CD4-positive, alpha-beta T cell (primary cell): ENCODE results near the gene CCP110. TPM values are rescaled to one million over a fixed set of nuclear protein-coding genes. Genes with fewer than 3 reads are reported as not detected.

Source experiments
- ATAC-seq: fragments of 200-7000 bp; cut with Tn5 transposase; one replicate; pipeline ENCODE4 v1.10.0; 2022; ENCODE audit warnings: mild to moderate bottlenecking; ENCODE audit not compliant: poor library complexity
- CTCF ChIA-PET: fragments of 350-600 bp; sonication (Branson Sonifier 250); formaldehyde crosslinking; loops from one replicate; lab custom pipeline; 2021; ENCODE audit warnings: antibody characterized with exemption, inconsistent platforms; lab: Charles Lee
- POLR2A ChIA-PET: fragments of 350-600 bp; sonication (Branson Sonifier 250); formaldehyde crosslinking; loops from one replicate; lab custom pipeline; 2021; ENCODE audit warnings: antibody characterized with exemption, inconsistent platforms; lab: Charles Lee
- DNase-seq, 14 experiments: peaks; one replicate each; pipeline ENCODE4 v3.0.0-alpha.2; 2013 to 2020; ENCODE audit warnings: mixed read lengths in 2 of 14
- H3K27ac ChIP-seq, 2 donors: one replicate each; pipeline versions ENCODE4 v1.5.1 to v1.7.0; 2013; ENCODE audit warnings: low read length in 2 of 2, low read depth in 1 of 2, mild to moderate bottlenecking in 1 of 2
- H3K27me3 ChIP-seq, 2 experiments: 1 replicate in 1 of 2; 2 replicates in 1 of 2; pipeline versions ENCODE4 v1.6.1 to v1.7.0; 2013; ENCODE audit warnings: low read length in 2 of 2, control low read depth in 1 of 2, mild to moderate bottlenecking in 1 of 2, moderate library complexity in 1 of 2; ENCODE audit not compliant: insufficient read depth in 2 of 2, control insufficient read depth in 1 of 2
- H3K36me3 ChIP-seq: one replicate; pipeline ENCODE4 v1.6.1; 2013; ENCODE audit warnings: low read length, control low read depth; ENCODE audit not compliant: insufficient read depth
- H3K4me1 ChIP-seq: one replicate; pipeline ENCODE4 v1.6.1; 2013; ENCODE audit warnings: low read length, control low read depth; ENCODE audit not compliant: insufficient read depth
- H3K4me3 ChIP-seq: one replicate; pipeline ENCODE4 v1.5.1; 2013; ENCODE audit warnings: mild to moderate bottlenecking, low read length, moderate library complexity
- H3K9me3 ChIP-seq, 2 experiments: 1 replicate in 1 of 2; 2 replicates in 1 of 2; pipeline versions ENCODE4 v1.6.1 to v1.7.0; 2013; ENCODE audit warnings: low read length in 2 of 2, mild to moderate bottlenecking in 2 of 2, control low read depth in 1 of 2, moderate library complexity in 1 of 2; ENCODE audit not compliant: control insufficient read depth in 1 of 2, insufficient read depth in 1 of 2
- H3K27ac Mint-ChIP-seq: one replicate; pipeline ENCODE4 v1.8.0; 2020; ENCODE audit warnings: mixed read lengths
- H3K27me3 Mint-ChIP-seq: one replicate; pipeline ENCODE4 v1.8.0; 2021; ENCODE audit warnings: mixed read lengths
- H3K36me3 Mint-ChIP-seq: one replicate; pipeline ENCODE4 v1.8.0; 2021; ENCODE audit warnings: low read depth, mixed read lengths
- H3K4me1 Mint-ChIP-seq: one replicate; pipeline ENCODE4 v1.8.0; 2021; ENCODE audit warnings: low read depth, mixed read lengths
- H3K4me3 Mint-ChIP-seq: one replicate; pipeline ENCODE4 v1.8.0; 2020; ENCODE audit warnings: mild to moderate bottlenecking, mixed read lengths
- H3K9me3 Mint-ChIP-seq: one replicate; pipeline ENCODE4 v1.8.0; 2020; ENCODE audit warnings: mixed read lengths
- CTCF ChIP-seq: fragments of 200-600 bp; IDR thresholded peaks from one replicate; pipeline ENCODE4 v1.8.0; 2022; ENCODE audit warnings: antibody characterized with exemption, mild to moderate bottlenecking
- intact Hi-C, 2 experiments: fragments of 100-400 bp; cut with DNase I in 1 of 2; cut with micrococcal nuclease in 1 of 2; formaldehyde crosslinking; loops; one replicate each; pipeline versions ENCODE4 v1.15.1 to v1.9.0; 2023 to 2025; cut with DNase I, micrococcal nuclease
- total RNA-seq, 174 experiments: library from RNA in 2 of 174; stranded (reverse) in 2 of 174; gene quantifications; one replicate each; pipeline ENCODE4 v1.2.3 and lab custom pipeline; 2021 to 2026

CCP110 gene
- total RNA-seq, 2 experiments from 2014 or later: 14.8 to 15.4 TPM

GRCh38 chr16:19524356-19524615 is 544 bp downstream of the CCP110 start:
- H3K36me3 ChIP-seq: peaks cover 13% of the 10 kb centered on the region
- no peak for TF ChIP-seq CTCF
- H3K4me3 ChIP-seq: peak overlapping the region; percentile 89
- no peak for ATAC-seq
- DNase-seq: no peak
- no peaks in the 10 kb centered on the region for H3K27me3 ChIP-seq
- no peaks in the 10 kb centered on the region for H3K9me3 ChIP-seq
- intact Hi-C loops: loop anchor here (1.0 to 10.0 kb wide), 7 partner anchors 30 to 1381 kb away; partner anchors contain the start of genes ARL6IP1 (in 1 of the 2), COQ7 (in 1 of the 2), DCUN1D3 (in 1 of the 2) and GPRC5B (in 1 of the 2)
- ChIA-PET CTCF (interaction anchor here (0.9 to 4.1 kb wide), 6 partner anchors 12 to 735 kb away, joined by 3 to 40 read pairs (median 4); partner anchors contain the start of genes RPS15A and VPS35L), POLR2A (interaction anchor here (1.0 to 2.4 kb wide), 6 partner anchors 14 to 456 kb away, joined by 3 to 65 read pairs (median 4); partner anchors contain the start of genes COQ7 and VPS35L)
- H3K27ac ChIP-seq: no peak overlapping the region
- H3K27ac Mint-ChIP-seq: peak overlapping the region; percentile 85
- peaks cover 48% of the 10 kb centered on the region for H3K4me1 Mint-ChIP-seq
- H3K4me1 ChIP-seq: peaks cover 45% of the 10 kb centered on the region
- no peaks in the 10 kb centered on the region for H3K27me3 Mint-ChIP-seq
- peaks cover 34% of the 10 kb centered on the region for H3K36me3 Mint-ChIP-seq
- no peaks in the 10 kb centered on the region for H3K9me3 Mint-ChIP-seq
- peak overlapping the region; percentile 99 for H3K4me3 Mint-ChIP-seq

DNA sequence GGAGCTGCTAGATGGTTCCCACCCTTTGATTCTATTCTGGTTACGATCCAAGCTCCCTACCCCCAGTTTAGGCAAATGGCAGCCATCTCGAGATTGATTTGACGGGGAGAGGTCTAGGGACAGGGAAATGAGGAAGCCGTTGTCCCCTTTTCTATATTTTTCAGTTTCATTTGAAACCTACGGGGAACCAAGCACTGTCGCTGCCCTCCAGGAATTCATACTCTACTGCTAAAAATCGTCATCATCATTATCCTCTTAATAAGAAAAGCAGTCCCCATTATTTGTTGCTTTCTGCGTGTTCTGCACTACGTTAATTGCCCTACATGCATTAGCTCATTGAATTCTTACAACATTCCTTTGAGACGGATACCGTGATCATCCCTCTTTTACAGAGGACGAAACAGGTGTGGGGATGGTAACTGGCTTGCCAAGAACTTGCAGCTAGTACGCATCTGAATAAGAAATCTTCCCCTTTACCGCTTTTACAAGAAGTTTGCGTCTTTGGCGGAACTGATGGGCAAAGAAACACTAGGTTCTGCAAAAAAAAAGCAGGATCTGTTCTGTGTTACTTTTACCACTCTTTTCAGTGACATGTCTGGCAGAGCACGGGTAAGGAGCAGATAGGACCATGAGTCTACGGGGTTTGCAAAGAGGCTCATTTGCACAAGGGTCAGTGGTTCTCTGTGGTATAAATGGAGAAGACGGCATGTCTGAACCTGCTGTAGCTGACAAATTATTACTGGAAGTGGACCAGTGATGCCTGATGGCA is 1.1 kb downstream of the CCP110 start:
- POLR2A ChIA-PET: interaction anchor here (1.0 to 2.4 kb wide), 4 partner anchors 21 to 457 kb away, joined by 3 to 65 read pairs (median 8); partner anchors contain the start of genes COQ7 and VPS35L
- H3K9me3 ChIP-seq: no peaks in the 10 kb centered on the region
- peak in 3 of 14 experiments; percentile 8 to 38 (median 27) for DNase-seq
- peak overlapping the region; percentile 89 for H3K4me3 ChIP-seq
- no peak for TF ChIP-seq CTCF
- ATAC-seq: no peak
- peaks cover 13% of the 10 kb centered on the region for H3K36me3 ChIP-seq
- Mint-ChIP-seq H3K4me3 (peak overlapping the region; percentile 99), H3K27me3 (no peaks in the 10 kb centered on the region), H3K27ac (peak overlapping the region; percentile 85), H3K4me1 (peaks cover 44% of the 10 kb centered on the region), H3K9me3 (no peaks in the 10 kb centered on the region), H3K36me3 (peaks cover 36% of the 10 kb centered on the region)
- intact Hi-C loops: loop anchor here (1.0 to 10.0 kb wide), 7 partner anchors 30 to 1380 kb away; partner anchors contain the start of genes ARL6IP1 (in 1 of the 2), COQ7 (in 1 of the 2), DCUN1D3 (in 1 of the 2) and GPRC5B (in 1 of the 2)
- H3K27ac ChIP-seq: no peak overlapping the region
- no peaks in the 10 kb centered on the region for H3K27me3 ChIP-seq
- CTCF ChIA-PET: interaction anchor here (0.9 to 4.1 kb wide), 6 partner anchors 11 to 735 kb away, joined by 3 to 40 read pairs (median 4); partner anchors contain the start of genes RPS15A and VPS35L
- peaks cover 41% of the 10 kb centered on the region for H3K4me1 ChIP-seq

GRCh38 chr16:19525385-19525723 is 1.6 kb downstream of the CCP110 start:
- peaks cover 36% of the 10 kb centered on the region for H3K4me1 ChIP-seq
- Mint-ChIP-seq H3K36me3 (peaks cover 42% of the 10 kb centered on the region), H3K4me1 (peaks cover 44% of the 10 kb centered on the region), H3K27ac (no peak overlapping the region), H3K27me3 (no peaks in the 10 kb centered on the region), H3K9me3 (no peaks in the 10 kb centered on the region), H3K4me3 (peak overlapping the region; percentile 99)
- H3K4me3 ChIP-seq: no peak overlapping the region
- DNase-seq (no peak), ATAC-seq (no peak)
- ChIA-PET POLR2A (interaction anchor here (2.4 kb wide), 1 partner anchor 30 kb away, joined by 65 read pairs; the partner anchor contains the start of gene VPS35L), CTCF (interaction anchor here (1.4 to 4.1 kb wide), 2 partner anchors 11 to 30 kb away, joined by 4 to 40 read pairs; partner anchors contain the start of gene VPS35L)
- intact Hi-C loops: loop anchor here in 1 of 2 experiments (2.0 to 10.0 kb wide), 2 partner anchors 359 to 1379 kb away; partner anchors contain the start of genes DCUN1D3, GPRC5B and LYRM1
- TF ChIP-seq CTCF: no peak
- H3K27ac ChIP-seq: no peak overlapping the region
- no peaks in the 10 kb centered on the region for H3K27me3 ChIP-seq
- peaks cover 13% of the 10 kb centered on the region for H3K36me3 ChIP-seq
- H3K9me3 ChIP-seq: no peaks in the 10 kb centered on the region
